BJ (cell line): ENCODE data around the gene C10orf90. TPM values are rescaled to one million over a fixed set of nuclear protein-coding genes. Genes with fewer than 3 reads are reported as not detected.

Experiments
- CTCF ChIA-PET: fragments of 350-600 bp; formaldehyde crosslinking; extraction: SDS; loops from one replicate; lab custom pipeline; 2021; ENCODE audit warnings: antibody characterized with exemption, inconsistent platforms; lab: Yijun Ruan, JAX
- POLR2A ChIA-PET: fragments of 300-600 bp; sonication (Branson Sonifier 250); formaldehyde crosslinking; extraction: SDS; loops from one replicate; lab custom pipeline; 2021; ENCODE audit warnings: antibody characterized with exemption; lab: Charles Lee
- DNase-seq: peaks from one replicate; pipeline ENCODE4 v3.0.0-alpha.2; 2011; ENCODE audit warnings: low read depth
- H3K27me3 ChIP-seq: 2 replicates; pipeline ENCODE4 v1.6.0; 2011; ENCODE audit warnings: low read length; ENCODE audit not compliant: control insufficient read depth, insufficient read depth
- H3K36me3 ChIP-seq: 2 replicates; pipeline ENCODE4 v1.5.1; 2011; ENCODE audit warnings: low read length; ENCODE audit not compliant: control insufficient read depth, insufficient read depth
- H3K4me3 ChIP-seq: 2 replicates; pipeline ENCODE4 v1.5.1; 2011; ENCODE audit warnings: low read depth, mild to moderate bottlenecking, control low read depth, low read length
- CTCF ChIP-seq: IDR thresholded peaks from 2 replicates; pipeline ENCODE4 v1.5.1; 2011; ENCODE audit warnings: low read depth, mild to moderate bottlenecking, control low read depth, inconsistent platforms, low read length, moderate library complexity; ENCODE audit not compliant: insufficient read depth
- polyA plus RNA-seq: library from polyadenylated mRNA; depleted of rRNA; stranded (reverse); fragments of >200 nt; gene quantifications from 2 replicates; pipeline ENCODE4 v1.2.3, GENCODE V29; 2011

The C10orf90 gene
- polyA plus RNA-seq, 1 experiment, result not detected

GRCh38 chr10:126475074-126475691 lies 195.3 kb downstream of the C10orf90 start:
- H3K36me3 ChIP-seq, result no peaks in the 10 kb centered on the region
- DNase-seq, result no peak
- POLR2A ChIA-PET, result no interaction called here
- no peak for TF ChIP-seq CTCF
- H3K4me3 ChIP-seq, result no peak overlapping the region
- CTCF ChIA-PET, result no interaction called here
- H3K27me3 ChIP-seq, result no peaks in the 10 kb centered on the region; the same call in 1 of the 2 replicates

- POLR2A ChIA-PET, result no interaction called here
- no peak overlapping the region for H3K4me3 ChIP-seq
- CTCF ChIA-PET, result no interaction called here
- peaks cover 4% of the 10 kb centered on the region for H3K27me3 ChIP-seq
- DNase-seq, result no peak
- H3K36me3 ChIP-seq, result no peaks in the 10 kb centered on the region
- no peak for TF ChIP-seq CTCF
Measured at GRCh38 chr10:126474031-126474430, 196.5 kb downstream of the C10orf90 start.

GRCh38 chr10:126470991-126471390 lies 199.5 kb downstream of the C10orf90 start:
- POLR2A ChIA-PET, result no interaction called here
- TF ChIP-seq CTCF, result no peak
- DNase-seq, result no peak
- CTCF ChIA-PET, result interaction anchor here (1.0 kb wide), 1 partner anchor 33 kb away, joined by 4 read pairs; no protein-coding TSS in a partner anchor
- Histone ChIP-seq H3K36me3 (no peaks in the 10 kb centered on the region), H3K27me3 (peaks cover 4% of the 10 kb centered on the region), H3K4me3 (no peak overlapping the region)

GRCh38 chr10:126469692-126470091 lies 200.8 kb downstream of the C10orf90 start:
- POLR2A ChIA-PET, result interaction anchor here (0.8 kb wide), 1 partner anchor 11 kb away, joined by 3 read pairs; no protein-coding TSS in a partner anchor
- TF ChIP-seq CTCF, result no peak
- H3K36me3 ChIP-seq, result no peaks in the 10 kb centered on the region

GRCh38 chr10:126468876-126469643 lies 201.4 kb downstream of the C10orf90 start:
- DNase-seq, result no peak
- Histone ChIP-seq H3K27me3 (peaks cover 5% of the 10 kb centered on the region), H3K36me3 (no peaks in the 10 kb centered on the region), H3K4me3 (no peak overlapping the region)
- ChIA-PET CTCF (no interaction called here), POLR2A (interaction anchor here (0.8 kb wide), 1 partner anchor 10 kb away, joined by 3 read pairs; no protein-coding TSS in a partner anchor)
- no peak for TF ChIP-seq CTCF

More at GRCh38 chr10:126469692-126470091, 200.8 kb downstream of the C10orf90 start:
- Histone ChIP-seq H3K27me3 (peaks cover 4% of the 10 kb centered on the region), H3K4me3 (no peak overlapping the region)
- DNase-seq, result no peak
- CTCF ChIA-PET, result no interaction called here
